HEK293 (cell line): ENCODE data around the gene NHEJ1.
A peak's percentile ranks its signal among the peaks of the same experiment; 100 is the strongest.

ENCODE experiments used
- HOXD13 ChIP-seq: sonication (generic); formaldehyde crosslinking; IDR thresholded peaks from 2 replicates; pipeline ENCODE4 v1.8.0; 2022; ENCODE audit warnings: missing genetic modification reagents, borderline replicate concordance
- IKZF3 ChIP-seq: fragments of 450-650 bp; IDR thresholded peaks from 2 replicates; pipeline ENCODE4 v1.5.0; 2018; ENCODE audit warnings: missing biosample characterization, mild to moderate bottlenecking, missing genetic modification characterization, moderate library complexity
- KLF1 ChIP-seq: fragments of 450-650 bp; formaldehyde crosslinking; IDR thresholded peaks from 2 replicates; pipeline ENCODE4 v1.5.1; 2016; ENCODE audit warnings: missing biosample characterization, missing genetic modification characterization
- MEIS1 ChIP-seq: sonication (generic); formaldehyde crosslinking; IDR thresholded peaks from 2 replicates; pipeline ENCODE4 v1.8.1; 2022; ENCODE audit warnings: missing genetic modification reagents, mild to moderate bottlenecking, borderline replicate concordance
- TRIM28 ChIP-seq: IDR thresholded peaks from 2 replicates; pipeline ENCODE4 v1.6.1; 2011; ENCODE audit warnings: low read length, control low read depth, borderline replicate concordance
- ZBTB8A ChIP-seq: fragments of 450-650 bp; formaldehyde crosslinking; IDR thresholded peaks from 2 replicates; pipeline ENCODE4 v1.5.1; 2016; ENCODE audit warnings: missing biosample characterization, missing genetic modification characterization
- ZFP37 ChIP-seq: fragments of 450-650 bp; formaldehyde crosslinking; IDR thresholded peaks from 2 replicates; pipeline ENCODE4 v1.5.1; 2016; ENCODE audit warnings: missing biosample characterization, missing genetic modification characterization
- ZFP41 ChIP-seq: fragments of 450-650 bp; formaldehyde crosslinking; IDR thresholded peaks from 2 replicates; pipeline ENCODE4 v1.5.1; 2016; ENCODE audit warnings: missing biosample characterization, missing genetic modification characterization, borderline replicate concordance
- ZNF174 ChIP-seq: fragments of 450-650 bp; formaldehyde crosslinking; IDR thresholded peaks from 2 replicates; pipeline ENCODE4 v1.5.0; 2017; ENCODE audit warnings: missing biosample characterization, mild to moderate bottlenecking, missing genetic modification characterization
- ZNF2 ChIP-seq: fragments of 450-650 bp; formaldehyde crosslinking; IDR thresholded peaks from 2 replicates; pipeline ENCODE4 v1.5.1; 2016; ENCODE audit warnings: missing biosample characterization, missing genetic modification characterization
- ZNF335 ChIP-seq: fragments of 450-650 bp; formaldehyde crosslinking; conservative IDR thresholded peaks from 2 replicates; pipeline ENCODE4 v1.5.1; 2016; ENCODE audit warnings: missing biosample characterization, missing genetic modification characterization
- ZNF37A ChIP-seq: fragments of 450-650 bp; IDR thresholded peaks from 2 replicates; pipeline ENCODE4 v1.5.1; 2018; ENCODE audit warnings: missing biosample characterization, missing genetic modification characterization
- ZNF404 ChIP-seq: fragments of 450-650 bp; formaldehyde crosslinking; IDR thresholded peaks from 2 replicates; pipeline ENCODE4 v1.5.1; 2017; ENCODE audit warnings: missing biosample characterization, missing genetic modification characterization
- ZNF426 ChIP-seq: fragments of 450-650 bp; formaldehyde crosslinking; IDR thresholded peaks from 2 replicates; pipeline ENCODE4 v1.5.1; 2017; ENCODE audit warnings: missing biosample characterization, missing genetic modification characterization, mild to moderate bottlenecking, inconsistent platforms, moderate library complexity
- ZNF548 ChIP-seq: fragments of 450-650 bp; formaldehyde crosslinking; IDR thresholded peaks from 2 replicates; pipeline ENCODE4 v1.5.1; 2016; ENCODE audit warnings: missing biosample characterization, missing genetic modification characterization
- ZNF777 ChIP-seq: fragments of 450-650 bp; formaldehyde crosslinking; IDR thresholded peaks from 2 replicates; pipeline ENCODE4 v1.5.1; 2017; ENCODE audit warnings: missing biosample characterization, missing genetic modification characterization, borderline replicate concordance
- ZNF785 ChIP-seq: fragments of 450-650 bp; formaldehyde crosslinking; IDR thresholded peaks from 2 replicates; pipeline ENCODE4 v1.5.1; 2016; ENCODE audit warnings: missing biosample characterization, missing genetic modification characterization
- ZNF843 ChIP-seq: fragments of 450-650 bp; formaldehyde crosslinking; IDR thresholded peaks from 2 replicates; pipeline ENCODE4 v1.5.1; 2016; ENCODE audit warnings: missing biosample characterization, missing genetic modification characterization
- ZXDB ChIP-seq: fragments of 450-650 bp; formaldehyde crosslinking; IDR thresholded peaks from 2 replicates; pipeline ENCODE4 v1.5.1; 2016; ENCODE audit warnings: missing biosample characterization, missing genetic modification characterization
- TF ChIP-seq, protein P1 (sequence below): fragments of 450-650 bp; formaldehyde crosslinking; IDR thresholded peaks from 2 replicates; pipeline ENCODE4 v1.5.1; 2016; ENCODE audit warnings: missing biosample characterization, missing genetic modification characterization, low read depth
- TF ChIP-seq, protein P2 (sequence below): sonication (generic); formaldehyde crosslinking; IDR thresholded peaks from 2 replicates; pipeline ENCODE4 v1.8.1; 2022; ENCODE audit warnings: mild to moderate bottlenecking, moderate library complexity, missing genetic modification reagents
- TF ChIP-seq, protein P3 (sequence below): fragments of 450-650 bp; formaldehyde crosslinking; IDR thresholded peaks from 2 replicates; pipeline ENCODE4 v1.5.1; 2016; ENCODE audit warnings: missing biosample characterization, missing genetic modification characterization
- TF ChIP-seq, protein P4 (sequence below): fragments of 450-650 bp; formaldehyde crosslinking; IDR thresholded peaks from 2 replicates; pipeline ENCODE4 v1.5.1; 2016; ENCODE audit warnings: missing biosample characterization, missing genetic modification characterization
- TF ChIP-seq, protein P5 (sequence below): fragments of 450-650 bp; formaldehyde crosslinking; IDR thresholded peaks from 2 replicates; pipeline ENCODE4 v1.5.1; 2016; ENCODE audit warnings: missing biosample characterization, missing genetic modification characterization
- TF ChIP-seq, protein P6 (sequence below): fragments of 450-650 bp; formaldehyde crosslinking; IDR thresholded peaks from 2 replicates; pipeline ENCODE4 v1.5.1; 2016; ENCODE audit warnings: missing biosample characterization, missing genetic modification characterization, borderline replicate concordance

The NHEJ1 gene

DNA sequence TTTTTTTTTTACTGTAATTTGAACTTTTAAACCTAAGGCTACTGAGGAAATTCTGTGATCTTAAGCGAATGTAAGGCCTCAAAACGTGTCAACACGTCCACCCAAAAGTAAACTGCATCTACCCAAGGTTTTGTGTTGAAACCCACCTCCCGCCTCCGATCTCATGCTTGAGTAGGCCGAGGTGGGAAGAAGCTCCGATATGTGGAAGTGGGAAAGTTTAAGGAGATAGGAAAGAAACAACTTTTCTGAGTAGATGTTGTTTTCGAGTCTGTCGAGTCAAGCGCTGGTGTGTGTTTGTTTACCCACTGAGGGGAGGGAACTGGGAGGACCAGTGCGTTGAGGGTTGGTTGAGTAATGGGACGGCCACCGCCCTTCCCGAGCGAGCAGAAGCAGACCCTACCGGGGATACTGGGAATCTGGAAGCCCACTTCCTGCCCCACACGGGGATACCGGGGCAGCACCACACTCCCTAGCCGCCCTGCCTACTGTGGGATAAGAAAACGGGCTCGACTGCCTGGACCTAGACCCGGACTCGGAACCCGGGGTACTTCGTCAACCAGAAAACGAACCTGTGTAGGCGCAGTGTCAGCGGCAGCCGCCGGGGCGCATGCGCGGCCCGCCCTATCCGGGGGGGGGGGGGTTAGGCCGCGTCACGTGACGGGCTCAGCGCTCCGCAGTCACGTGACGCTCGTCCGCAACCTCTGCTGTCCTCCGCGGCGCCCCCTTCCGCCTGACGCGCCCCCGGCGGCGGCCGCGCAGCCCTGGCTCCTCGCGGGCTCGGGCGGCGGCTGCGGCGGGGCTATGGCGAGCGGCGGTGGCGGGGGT lies 17.1 kb upstream of the NHEJ1 start, which contains the start of gene RETREG2 (continued):
- TF ChIP-seq, protein P1, sequence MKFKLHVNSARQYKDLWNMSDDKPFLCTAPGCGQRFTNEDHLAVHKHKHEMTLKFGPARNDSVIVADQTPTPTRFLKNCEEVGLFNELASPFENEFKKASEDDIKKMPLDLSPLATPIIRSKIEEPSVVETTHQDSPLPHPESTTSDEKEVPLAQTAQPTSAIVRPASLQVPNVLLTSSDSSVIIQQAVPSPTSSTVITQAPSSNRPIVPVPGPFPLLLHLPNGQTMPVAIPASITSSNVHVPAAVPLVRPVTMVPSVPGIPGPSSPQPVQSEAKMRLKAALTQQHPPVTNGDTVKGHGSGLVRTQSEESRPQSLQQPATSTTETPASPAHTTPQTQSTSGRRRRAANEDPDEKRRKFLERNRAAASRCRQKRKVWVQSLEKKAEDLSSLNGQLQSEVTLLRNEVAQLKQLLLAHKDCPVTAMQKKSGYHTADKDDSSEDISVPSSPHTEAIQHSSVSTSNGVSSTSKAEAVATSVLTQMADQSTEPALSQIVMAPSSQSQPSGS (tag by site-specific recombination) = no peak
- TF ChIP-seq ZBTB8A (tag by site-specific recombination) (0 out of 2 replicates have a peak, but pooled peaks have one; percentile 37), ZNF785 (tag by site-specific recombination) (no peak), HOXD13 (no peak), IKZF3 (tag by site-specific recombination) (no peak), ZXDB (no peak; the same call in 1 of the 2 replicates), ZNF2 (no peak), ZNF335 (peak; percentile 57), ZFP41 (tag by site-specific recombination) (no peak), ZNF37A (tag by site-specific recombination) (no peak), TRIM28 (0 out of 2 replicates have a peak, but pooled peaks have one; percentile 33), ZFP37 (tag by site-specific recombination) (no peak), MEIS1 (CRISPR knock-in tag) (no peak), ZNF777 (tag by site-specific recombination) (no peak), ZNF548 (tag by site-specific recombination) (no peak), ZNF404 (no peak), ZNF174 (no peak), ZNF843 (tag by site-specific recombination) (no peak), ZNF426 (tag by site-specific recombination) (no peak), KLF1 (peak; percentile 76)
- TF ChIP-seq, protein P2, sequence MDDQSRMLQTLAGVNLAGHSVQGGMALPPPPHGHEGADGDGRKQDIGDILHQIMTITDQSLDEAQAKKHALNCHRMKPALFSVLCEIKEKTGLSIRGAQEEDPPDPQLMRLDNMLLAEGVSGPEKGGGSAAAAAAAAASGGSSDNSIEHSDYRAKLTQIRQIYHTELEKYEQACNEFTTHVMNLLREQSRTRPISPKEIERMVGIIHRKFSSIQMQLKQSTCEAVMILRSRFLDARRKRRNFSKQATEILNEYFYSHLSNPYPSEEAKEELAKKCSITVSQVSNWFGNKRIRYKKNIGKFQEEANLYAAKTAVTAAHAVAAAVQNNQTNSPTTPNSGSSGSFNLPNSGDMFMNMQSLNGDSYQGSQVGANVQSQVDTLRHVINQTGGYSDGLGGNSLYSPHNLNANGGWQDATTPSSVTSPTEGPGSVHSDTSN (CRISPR knock-in tag) = peak; percentile 33; the same call in 1 of the 2 replicates
- TF ChIP-seq, protein P3, sequence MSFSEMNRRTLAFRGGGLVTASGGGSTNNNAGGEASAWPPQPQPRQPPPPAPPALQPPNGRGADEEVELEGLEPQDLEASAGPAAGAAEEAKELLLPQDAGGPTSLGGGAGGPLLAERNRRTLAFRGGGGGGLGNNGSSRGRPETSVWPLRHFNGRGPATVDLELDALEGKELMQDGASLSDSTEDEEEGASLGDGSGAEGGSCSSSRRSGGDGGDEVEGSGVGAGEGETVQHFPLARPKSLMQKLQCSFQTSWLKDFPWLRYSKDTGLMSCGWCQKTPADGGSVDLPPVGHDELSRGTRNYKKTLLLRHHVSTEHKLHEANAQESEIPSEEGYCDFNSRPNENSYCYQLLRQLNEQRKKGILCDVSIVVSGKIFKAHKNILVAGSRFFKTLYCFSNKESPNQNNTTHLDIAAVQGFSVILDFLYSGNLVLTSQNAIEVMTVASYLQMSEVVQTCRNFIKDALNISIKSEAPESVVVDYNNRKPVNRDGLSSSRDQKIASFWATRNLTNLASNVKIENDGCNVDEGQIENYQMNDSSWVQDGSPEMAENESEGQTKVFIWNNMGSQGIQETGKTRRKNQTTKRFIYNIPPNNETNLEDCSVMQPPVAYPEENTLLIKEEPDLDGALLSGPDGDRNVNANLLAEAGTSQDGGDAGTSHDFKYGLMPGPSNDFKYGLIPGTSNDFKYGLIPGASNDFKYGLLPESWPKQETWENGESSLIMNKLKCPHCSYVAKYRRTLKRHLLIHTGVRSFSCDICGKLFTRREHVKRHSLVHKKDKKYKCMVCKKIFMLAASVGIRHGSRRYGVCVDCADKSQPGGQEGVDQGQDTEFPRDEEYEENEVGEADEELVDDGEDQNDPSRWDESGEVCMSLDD (tag by site-specific recombination) = 0 out of 2 replicates have a peak, but pooled peaks have one; percentile 20
- TF ChIP-seq, protein P4, sequence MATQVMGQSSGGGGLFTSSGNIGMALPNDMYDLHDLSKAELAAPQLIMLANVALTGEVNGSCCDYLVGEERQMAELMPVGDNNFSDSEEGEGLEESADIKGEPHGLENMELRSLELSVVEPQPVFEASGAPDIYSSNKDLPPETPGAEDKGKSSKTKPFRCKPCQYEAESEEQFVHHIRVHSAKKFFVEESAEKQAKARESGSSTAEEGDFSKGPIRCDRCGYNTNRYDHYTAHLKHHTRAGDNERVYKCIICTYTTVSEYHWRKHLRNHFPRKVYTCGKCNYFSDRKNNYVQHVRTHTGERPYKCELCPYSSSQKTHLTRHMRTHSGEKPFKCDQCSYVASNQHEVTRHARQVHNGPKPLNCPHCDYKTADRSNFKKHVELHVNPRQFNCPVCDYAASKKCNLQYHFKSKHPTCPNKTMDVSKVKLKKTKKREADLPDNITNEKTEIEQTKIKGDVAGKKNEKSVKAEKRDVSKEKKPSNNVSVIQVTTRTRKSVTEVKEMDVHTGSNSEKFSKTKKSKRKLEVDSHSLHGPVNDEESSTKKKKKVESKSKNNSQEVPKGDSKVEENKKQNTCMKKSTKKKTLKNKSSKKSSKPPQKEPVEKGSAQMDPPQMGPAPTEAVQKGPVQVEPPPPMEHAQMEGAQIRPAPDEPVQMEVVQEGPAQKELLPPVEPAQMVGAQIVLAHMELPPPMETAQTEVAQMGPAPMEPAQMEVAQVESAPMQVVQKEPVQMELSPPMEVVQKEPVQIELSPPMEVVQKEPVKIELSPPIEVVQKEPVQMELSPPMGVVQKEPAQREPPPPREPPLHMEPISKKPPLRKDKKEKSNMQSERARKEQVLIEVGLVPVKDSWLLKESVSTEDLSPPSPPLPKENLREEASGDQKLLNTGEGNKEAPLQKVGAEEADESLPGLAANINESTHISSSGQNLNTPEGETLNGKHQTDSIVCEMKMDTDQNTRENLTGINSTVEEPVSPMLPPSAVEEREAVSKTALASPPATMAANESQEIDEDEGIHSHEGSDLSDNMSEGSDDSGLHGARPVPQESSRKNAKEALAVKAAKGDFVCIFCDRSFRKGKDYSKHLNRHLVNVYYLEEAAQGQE (tag by site-specific recombination) = no peak
- TF ChIP-seq, protein P5, sequence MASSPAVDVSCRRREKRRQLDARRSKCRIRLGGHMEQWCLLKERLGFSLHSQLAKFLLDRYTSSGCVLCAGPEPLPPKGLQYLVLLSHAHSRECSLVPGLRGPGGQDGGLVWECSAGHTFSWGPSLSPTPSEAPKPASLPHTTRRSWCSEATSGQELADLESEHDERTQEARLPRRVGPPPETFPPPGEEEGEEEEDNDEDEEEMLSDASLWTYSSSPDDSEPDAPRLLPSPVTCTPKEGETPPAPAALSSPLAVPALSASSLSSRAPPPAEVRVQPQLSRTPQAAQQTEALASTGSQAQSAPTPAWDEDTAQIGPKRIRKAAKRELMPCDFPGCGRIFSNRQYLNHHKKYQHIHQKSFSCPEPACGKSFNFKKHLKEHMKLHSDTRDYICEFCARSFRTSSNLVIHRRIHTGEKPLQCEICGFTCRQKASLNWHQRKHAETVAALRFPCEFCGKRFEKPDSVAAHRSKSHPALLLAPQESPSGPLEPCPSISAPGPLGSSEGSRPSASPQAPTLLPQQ (tag by site-specific recombination) = no peak
- TF ChIP-seq, protein P6, sequence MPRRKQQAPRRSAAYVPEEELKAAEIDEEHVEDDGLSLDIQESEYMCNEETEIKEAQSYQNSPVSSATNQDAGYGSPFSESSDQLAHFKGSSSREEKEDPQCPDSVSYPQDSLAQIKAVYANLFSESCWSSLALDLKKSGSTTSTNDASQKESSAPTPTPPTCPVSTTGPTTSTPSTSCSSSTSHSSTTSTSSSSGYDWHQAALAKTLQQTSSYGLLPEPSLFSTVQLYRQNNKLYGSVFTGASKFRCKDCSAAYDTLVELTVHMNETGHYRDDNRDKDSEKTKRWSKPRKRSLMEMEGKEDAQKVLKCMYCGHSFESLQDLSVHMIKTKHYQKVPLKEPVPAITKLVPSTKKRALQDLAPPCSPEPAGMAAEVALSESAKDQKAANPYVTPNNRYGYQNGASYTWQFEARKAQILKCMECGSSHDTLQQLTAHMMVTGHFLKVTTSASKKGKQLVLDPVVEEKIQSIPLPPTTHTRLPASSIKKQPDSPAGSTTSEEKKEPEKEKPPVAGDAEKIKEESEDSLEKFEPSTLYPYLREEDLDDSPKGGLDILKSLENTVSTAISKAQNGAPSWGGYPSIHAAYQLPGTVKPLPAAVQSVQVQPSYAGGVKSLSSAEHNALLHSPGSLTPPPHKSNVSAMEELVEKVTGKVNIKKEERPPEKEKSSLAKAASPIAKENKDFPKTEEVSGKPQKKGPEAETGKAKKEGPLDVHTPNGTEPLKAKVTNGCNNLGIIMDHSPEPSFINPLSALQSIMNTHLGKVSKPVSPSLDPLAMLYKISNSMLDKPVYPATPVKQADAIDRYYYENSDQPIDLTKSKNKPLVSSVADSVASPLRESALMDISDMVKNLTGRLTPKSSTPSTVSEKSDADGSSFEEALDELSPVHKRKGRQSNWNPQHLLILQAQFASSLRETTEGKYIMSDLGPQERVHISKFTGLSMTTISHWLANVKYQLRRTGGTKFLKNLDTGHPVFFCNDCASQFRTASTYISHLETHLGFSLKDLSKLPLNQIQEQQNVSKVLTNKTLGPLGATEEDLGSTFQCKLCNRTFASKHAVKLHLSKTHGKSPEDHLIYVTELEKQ (tag by site-specific recombination) = no peak
